Smooth muscle cell (in vitro differentiated cells): ENCODE results near the gene EVA1C. TPM values are rescaled to one million over a fixed set of nuclear protein-coding genes. Genes with fewer than 3 reads are reported as not detected.
"Not testable (repeated sequence)": the region's sequence is repeated elsewhere in the genome, so short reads cannot be mapped to it uniquely, and the experiment has no call there.

Experiments used
- DNase-seq: peaks from one replicate; lab custom pipeline; 2025; ENCODE audit not compliant: unreplicated experiment; lab: John Stamatoyannopoulos, UW
- H2AFZ ChIP-seq: fragments of 200-600 bp; sonication (generic); 2 replicates; pipeline ENCODE4 v1.6.0; 2016; ENCODE audit warnings: antibody characterized with exemption, low read depth, mild to moderate bottlenecking
- H3F3A ChIP-seq: fragments of 200-600 bp; sonication (generic); 2 replicates; pipeline ENCODE4 v1.6.0; 2017; ENCODE audit warnings: antibody characterized with exemption, low read depth
- H3K27ac ChIP-seq: fragments of 200-600 bp; sonication (generic); 2 replicates; pipeline ENCODE4 v1.5.1; 2016; ENCODE audit warnings: low read depth, mild to moderate bottlenecking
- H3K27me3 ChIP-seq: fragments of 200-600 bp; sonication (generic); 2 replicates; pipeline ENCODE4 v1.6.1; 2016; ENCODE audit warnings: low read depth, mild to moderate bottlenecking
- H3K36me3 ChIP-seq: fragments of 200-600 bp; sonication (generic); 2 replicates; pipeline ENCODE4 v1.5.1; 2016; ENCODE audit warnings: low read depth
- H3K4me1 ChIP-seq: fragments of 200-600 bp; sonication (generic); 2 replicates; pipeline ENCODE4 v1.5.1; 2016; ENCODE audit warnings: low read depth
- H3K4me2 ChIP-seq: fragments of 200-600 bp; sonication (generic); 2 replicates; pipeline ENCODE4 v1.6.0; 2016; ENCODE audit warnings: mild to moderate bottlenecking
- H3K4me3 ChIP-seq: fragments of 200-600 bp; sonication (generic); 2 replicates; pipeline ENCODE4 v1.5.1; 2016; ENCODE audit warnings: mild to moderate bottlenecking
- H3K79me2 ChIP-seq: fragments of 200-600 bp; sonication (generic); 2 replicates; pipeline ENCODE4 v1.6.0; 2016; ENCODE audit warnings: low read depth, mild to moderate bottlenecking
- H3K9ac ChIP-seq: fragments of 200-600 bp; sonication (generic); 2 replicates; pipeline ENCODE4 v1.6.0; 2016; ENCODE audit warnings: low read depth
- H3K9me3 ChIP-seq: fragments of 200-600 bp; sonication (generic); replicated peaks from 2 replicates; pipeline ENCODE4 v1.5.1; 2016; ENCODE audit warnings: low read depth
- H4K20me1 ChIP-seq: fragments of 200-600 bp; sonication (generic); 2 replicates; pipeline ENCODE4 v1.6.0; 2016; ENCODE audit warnings: low read depth
- WGBS: methylation state at CpG from one replicate; pipeline ENCODE4 v1.1.7; 2016; ENCODE audit warnings: low lambda C conversion rate; 5-methylcytosine and 5-hydroxymethylcytosine counted together
- polyA plus RNA-seq: library from polyadenylated mRNA; unstranded; fragments of >200 nt; fragmentation: Nextera tagmentation; extraction: Ambion mirVana; gene quantifications from 2 replicates; pipeline ENCODE4 v1.2.1, GENCODE V29; 2016
- total RNA-seq: library from RNA; depleted of rRNA; stranded (reverse); fragments of >200 nt; gene quantifications from 2 replicates; pipeline ENCODE4 v1.2.3, GENCODE V29; 2014
- TF ChIP-seq, protein P1 (sequence below): fragments of 200-600 bp; sonication (generic); IDR thresholded peaks from 2 replicates; pipeline ENCODE4 v1.5.1; 2017; ENCODE audit warnings: borderline replicate concordance, mild to moderate bottlenecking, antibody characterized with exemption; ENCODE audit not compliant: insufficient read depth, poor library complexity, severe bottlenecking

The EVA1C gene
- total and polyA plus RNA-seq, 2 experiments from 2014 or later: 1.9 to 3.7 TPM

DNA sequence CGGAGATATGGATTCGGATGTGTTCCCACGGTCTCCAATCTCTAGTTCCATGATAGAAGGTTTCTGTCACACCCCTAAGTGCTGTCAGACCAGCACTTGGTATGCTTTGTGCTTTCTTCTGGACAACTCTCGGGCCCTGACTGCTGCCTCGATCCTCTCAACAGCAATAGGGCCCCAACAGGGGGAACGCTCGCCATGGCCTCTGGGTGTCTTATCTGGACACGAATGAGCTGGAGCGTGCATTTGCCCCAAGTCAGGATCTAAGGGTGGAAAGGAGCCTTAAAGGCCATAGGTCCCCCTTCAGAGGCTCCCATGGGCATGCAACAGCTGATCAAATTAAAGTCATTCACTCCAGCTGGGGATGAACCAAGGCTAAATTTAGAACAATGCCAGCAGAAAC is 96.1 kb downstream of the EVA1C start:
- H3K27me3 ChIP-seq: no peaks in the 10 kb centered on the region
- TF ChIP-seq, protein P1, sequence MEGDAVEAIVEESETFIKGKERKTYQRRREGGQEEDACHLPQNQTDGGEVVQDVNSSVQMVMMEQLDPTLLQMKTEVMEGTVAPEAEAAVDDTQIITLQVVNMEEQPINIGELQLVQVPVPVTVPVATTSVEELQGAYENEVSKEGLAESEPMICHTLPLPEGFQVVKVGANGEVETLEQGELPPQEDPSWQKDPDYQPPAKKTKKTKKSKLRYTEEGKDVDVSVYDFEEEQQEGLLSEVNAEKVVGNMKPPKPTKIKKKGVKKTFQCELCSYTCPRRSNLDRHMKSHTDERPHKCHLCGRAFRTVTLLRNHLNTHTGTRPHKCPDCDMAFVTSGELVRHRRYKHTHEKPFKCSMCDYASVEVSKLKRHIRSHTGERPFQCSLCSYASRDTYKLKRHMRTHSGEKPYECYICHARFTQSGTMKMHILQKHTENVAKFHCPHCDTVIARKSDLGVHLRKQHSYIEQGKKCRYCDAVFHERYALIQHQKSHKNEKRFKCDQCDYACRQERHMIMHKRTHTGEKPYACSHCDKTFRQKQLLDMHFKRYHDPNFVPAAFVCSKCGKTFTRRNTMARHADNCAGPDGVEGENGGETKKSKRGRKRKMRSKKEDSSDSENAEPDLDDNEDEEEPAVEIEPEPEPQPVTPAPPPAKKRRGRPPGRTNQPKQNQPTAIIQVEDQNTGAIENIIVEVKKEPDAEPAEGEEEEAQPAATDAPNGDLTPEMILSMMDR: no peak
- H3K4me2 ChIP-seq: no peak overlapping the region
- no peak overlapping the region for H3K4me3 ChIP-seq
- no peak overlapping the region for H3K9ac ChIP-seq
- H3K4me1 ChIP-seq: no peaks in the 10 kb centered on the region
- H3K9me3 ChIP-seq: no peaks in the 10 kb centered on the region
- 92% methylated on average over 9 of the region's 9 CpGs for WGBS
- H3F3A ChIP-seq: no peaks in the 10 kb centered on the region
- H2AFZ ChIP-seq: no peak overlapping the region
- H3K36me3 ChIP-seq: no peaks in the 10 kb centered on the region
- H4K20me1 ChIP-seq: no peaks in the 10 kb centered on the region
- no peak for DNase-seq
- H3K79me2 ChIP-seq: no peaks in the 10 kb centered on the region
- H3K27ac ChIP-seq: no peak overlapping the region

- not testable (repeated sequence) for DNase-seq, H3K4me2 ChIP-seq, H4K20me1 ChIP-seq, H3F3A ChIP-seq, H3K9ac ChIP-seq, H3K27me3 ChIP-seq, H3K36me3 ChIP-seq, H3K4me3 ChIP-seq, H3K9me3 ChIP-seq, H3K27ac ChIP-seq, H3K4me1 ChIP-seq, H3K79me2 ChIP-seq, H2AFZ ChIP-seq
- 100% methylated on average over 2 of the region's 2 CpGs for WGBS
Measured at GRCh38 chr21:32508975-32509374, 96.5 kb downstream of the EVA1C start.

DNA sequence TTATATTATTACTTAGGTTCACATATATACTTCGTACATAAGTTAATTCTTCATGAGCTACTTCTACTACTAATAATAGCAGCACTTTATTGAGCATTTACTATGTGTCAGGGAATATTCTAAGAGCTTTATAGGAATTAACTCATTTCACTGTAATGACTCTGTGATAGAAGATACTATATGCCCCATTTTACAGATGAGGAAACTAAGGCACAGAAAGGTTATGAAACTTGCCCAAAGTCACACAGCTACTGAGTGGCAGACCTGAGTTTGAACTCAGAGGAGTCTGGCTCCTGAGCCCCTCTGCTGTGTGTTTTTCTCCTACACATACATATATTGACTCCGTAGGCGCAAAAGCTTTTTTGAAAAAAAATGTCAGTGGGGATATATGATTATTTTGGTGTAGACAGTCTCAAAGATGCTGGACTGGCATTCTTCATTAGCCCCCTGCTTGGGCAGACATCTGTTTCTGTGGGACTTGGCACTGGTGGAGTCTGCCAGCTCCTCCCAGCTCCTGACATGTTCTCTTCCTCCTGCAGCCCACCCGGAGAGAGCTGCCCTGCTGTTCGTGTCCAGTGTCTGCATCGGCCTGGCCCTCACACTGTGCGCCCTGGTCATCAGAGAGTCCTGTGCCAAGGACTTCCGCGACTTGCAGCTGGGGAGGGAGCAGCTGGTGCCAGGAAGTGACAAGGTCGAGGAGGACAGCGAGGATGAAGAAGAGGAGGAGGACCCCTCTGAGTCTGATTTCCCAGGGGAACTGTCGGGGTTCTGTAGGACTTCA is 102.0 kb downstream of the EVA1C start:
- no peak for DNase-seq
- Histone ChIP-seq H3K4me1 (no peaks in the 10 kb centered on the region), H3K27ac (no peak overlapping the region), H3F3A (peaks cover 3% of the 10 kb centered on the region), H3K36me3 (no peaks in the 10 kb centered on the region), H4K20me1 (no peaks in the 10 kb centered on the region), H3K4me2 (no peak overlapping the region), H2AFZ (no peak overlapping the region), H3K4me3 (no peak overlapping the region), H3K27me3 (no peaks in the 10 kb centered on the region), H3K9me3 (no peaks in the 10 kb centered on the region), H3K79me2 (no peaks in the 10 kb centered on the region), H3K9ac (no peak overlapping the region)
- TF ChIP-seq, protein P1: no peak
- WGBS: 83% methylated on average over 12 of the region's 12 CpGs

DNA sequence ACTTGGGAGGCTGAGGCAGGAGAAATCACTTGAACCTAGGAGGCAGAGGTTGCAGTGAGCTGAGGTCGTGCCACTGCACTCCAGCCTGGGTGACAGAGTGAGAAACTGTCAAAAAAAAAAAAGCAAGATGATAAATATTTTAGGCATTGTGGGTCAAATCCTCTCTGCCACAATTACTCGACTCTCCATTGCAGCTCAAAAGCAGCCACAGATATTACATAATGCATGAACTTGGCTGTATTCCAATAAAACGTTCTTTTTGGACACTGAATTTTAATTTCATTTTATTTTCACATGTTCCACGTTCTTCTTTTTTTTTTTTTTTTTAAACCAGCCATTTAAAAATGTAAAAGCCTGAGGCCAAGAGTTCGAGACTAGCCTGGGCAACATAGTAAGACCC is 103.4 kb downstream of the EVA1C start:
- Histone ChIP-seq H3K9me3 (no peaks in the 10 kb centered on the region), H4K20me1 (no peaks in the 10 kb centered on the region), H3K9ac (no peak overlapping the region), H3K4me3 (no peak overlapping the region), H3K4me1 (no peaks in the 10 kb centered on the region), H3K79me2 (no peaks in the 10 kb centered on the region), H3K27ac (peak overlapping the region; percentile 72), H3F3A (peaks cover 3% of the 10 kb centered on the region), H3K27me3 (no peaks in the 10 kb centered on the region), H2AFZ (no peak overlapping the region), H3K36me3 (no peaks in the 10 kb centered on the region), H3K4me2 (no peak overlapping the region)
- 75% methylated on average over 5 of the region's 5 CpGs for WGBS
- TF ChIP-seq, protein P1: no peak
- no peak for DNase-seq
